Measurements from ENCODE around the gene CGB5. TPM values are rescaled to one million over a fixed set of nuclear protein-coding genes. Genes with fewer than 3 reads are reported as not detected.

Gene CGB5
- total RNA-seq, 1 donor from 2014 or later = not detected

GRCh38 chr19:49004964-49005614 lies 38.6 kb upstream of the CGB5 start:
- Mint-ChIP-seq H3K9me3 (ENCODE audit: low read depth) (no peaks in the 10 kb centered on the region), H3K27me3 (ENCODE audit: low read depth) (no peaks in the 10 kb centered on the region), H3K4me1 (ENCODE audit: low read depth) (no peaks in the 10 kb centered on the region), H3K27ac (ENCODE audit: unreplicated experiment) (no peak overlapping the region), H3K36me3 (ENCODE audit: low read depth) (peaks cover 12% of the 10 kb centered on the region), H3K4me3 (ENCODE audit: unreplicated experiment) (no peak overlapping the region)
- DNase-seq (ENCODE audit: low spot score) = no peak
- TF ChIP-seq CTCF (IDR thresholded peaks at IDR 0.05) = no peak

GRCh38 chr19:49006905-49007304 lies 36.7 kb upstream of the CGB5 start:
- H3K36me3 Mint-ChIP-seq (ENCODE audit: low read depth) = peaks cover 19% of the 10 kb centered on the region

GRCh38 chr19:49009828-49010227 lies 33.8 kb upstream of the CGB5 start:
- Mint-ChIP-seq H3K9me3 (ENCODE audit: low read depth) (no peaks in the 10 kb centered on the region), H3K27ac (ENCODE audit: unreplicated experiment) (no peak overlapping the region), H3K4me3 (ENCODE audit: unreplicated experiment) (no peak overlapping the region), H3K36me3 (ENCODE audit: low read depth) (peaks cover 16% of the 10 kb centered on the region), H3K4me1 (ENCODE audit: low read depth) (no peaks in the 10 kb centered on the region), H3K27me3 (ENCODE audit: low read depth) (no peaks in the 10 kb centered on the region)
- TF ChIP-seq CTCF (IDR thresholded peaks at IDR 0.05) = no peak
- no peak for DNase-seq (ENCODE audit: low spot score)

More at GRCh38 chr19:49006905-49007304, 36.7 kb upstream of the CGB5 start:
- no peak for TF ChIP-seq CTCF (IDR thresholded peaks at IDR 0.05)
- no peak overlapping the region for H3K4me3 Mint-ChIP-seq (ENCODE audit: unreplicated experiment)
- no peak for DNase-seq (ENCODE audit: low spot score)
- H3K4me1 Mint-ChIP-seq (ENCODE audit: low read depth) = no peaks in the 10 kb centered on the region
- H3K27me3 Mint-ChIP-seq (ENCODE audit: low read depth) = no peaks in the 10 kb centered on the region
- H3K27ac Mint-ChIP-seq (ENCODE audit: unreplicated experiment) = no peak overlapping the region
- H3K9me3 Mint-ChIP-seq (ENCODE audit: low read depth) = no peaks in the 10 kb centered on the region

- no peaks in the 10 kb centered on the region for H3K4me1 Mint-ChIP-seq (ENCODE audit: low read depth)
- H3K9me3 Mint-ChIP-seq (ENCODE audit: low read depth) = no peaks in the 10 kb centered on the region
- TF ChIP-seq CTCF (IDR thresholded peaks at IDR 0.05) = no peak
- no peak overlapping the region for H3K4me3 Mint-ChIP-seq (ENCODE audit: unreplicated experiment)
- no peak overlapping the region for H3K27ac Mint-ChIP-seq (ENCODE audit: unreplicated experiment)
- no peak for DNase-seq (ENCODE audit: low spot score)
- H3K36me3 Mint-ChIP-seq (ENCODE audit: low read depth) = peaks cover 15% of the 10 kb centered on the region
- no peaks in the 10 kb centered on the region for H3K27me3 Mint-ChIP-seq (ENCODE audit: low read depth)
Measured at GRCh38 chr19:49010453-49010852, 33.2 kb upstream of the CGB5 start.

- no peak for DNase-seq (ENCODE audit: low spot score)
- Mint-ChIP-seq H3K27ac (ENCODE audit: unreplicated experiment) (no peak overlapping the region), H3K36me3 (ENCODE audit: low read depth) (peaks cover 20% of the 10 kb centered on the region), H3K4me3 (ENCODE audit: unreplicated experiment) (no peak overlapping the region), H3K9me3 (ENCODE audit: low read depth) (no peaks in the 10 kb centered on the region), H3K27me3 (ENCODE audit: low read depth) (no peaks in the 10 kb centered on the region), H3K4me1 (ENCODE audit: low read depth) (no peaks in the 10 kb centered on the region)
- no peak for TF ChIP-seq CTCF (IDR thresholded peaks at IDR 0.05)
Measured at GRCh38 chr19:49011194-49011593, 32.5 kb upstream of the CGB5 start.

Measured in chondrocyte (in vitro differentiated cells).